OCI-LY3 (cell line): ENCODE data around the gene LPP.

ENCODE experiments used
- EZH2phosphoT487 ChIP-seq: fragments of 200-600 bp; shearing (Covaris generic); IDR thresholded peaks from 2 replicates; pipeline ENCODE4 v1.6.1; 2018; ENCODE audit warnings: antibody characterized with exemption, mixed run types, low read depth
- TF ChIP-seq, protein P1 (sequence below): fragments of 200-600, 300-600 bp; sonication (generic); IDR thresholded peaks from 2 replicates; pipeline ENCODE4 v1.5.1; 2014; ENCODE audit warnings: antibody characterized with exemption, low read length, low read depth

DNA sequence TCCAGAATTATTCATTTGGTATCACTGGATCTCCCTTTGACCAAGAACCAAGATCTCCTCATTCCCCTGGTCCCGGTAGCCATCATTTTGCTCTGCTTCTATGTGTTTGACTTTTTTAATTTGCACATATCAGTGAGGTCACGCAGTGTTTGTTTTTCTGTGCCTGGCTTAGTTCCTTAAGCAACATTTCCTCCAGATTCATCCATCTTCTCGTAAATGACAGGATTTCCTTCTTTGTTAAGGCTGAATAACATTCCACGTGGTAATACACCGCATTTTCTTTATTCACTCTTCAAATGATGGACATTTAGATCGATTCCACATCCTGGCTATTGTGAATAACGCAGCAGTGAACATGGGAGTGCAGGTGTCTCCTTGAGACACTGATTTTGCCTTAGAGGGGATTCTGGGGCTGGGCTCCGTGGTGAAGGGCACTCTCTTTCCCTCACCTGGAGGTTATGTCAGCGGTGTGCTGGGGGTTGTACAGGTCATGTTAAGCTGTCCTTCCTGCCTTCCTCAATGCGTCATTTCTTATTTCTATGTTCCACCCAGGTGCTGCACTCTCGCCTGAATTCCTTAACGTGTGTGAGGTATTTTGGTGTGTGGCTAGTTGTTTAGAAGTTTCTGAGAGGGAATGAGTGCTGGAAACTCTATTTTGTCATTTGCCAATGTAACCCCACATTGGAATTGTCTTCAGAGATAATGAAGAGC, 212.2 kb downstream of the LPP start:
- TF ChIP-seq, protein P1, sequence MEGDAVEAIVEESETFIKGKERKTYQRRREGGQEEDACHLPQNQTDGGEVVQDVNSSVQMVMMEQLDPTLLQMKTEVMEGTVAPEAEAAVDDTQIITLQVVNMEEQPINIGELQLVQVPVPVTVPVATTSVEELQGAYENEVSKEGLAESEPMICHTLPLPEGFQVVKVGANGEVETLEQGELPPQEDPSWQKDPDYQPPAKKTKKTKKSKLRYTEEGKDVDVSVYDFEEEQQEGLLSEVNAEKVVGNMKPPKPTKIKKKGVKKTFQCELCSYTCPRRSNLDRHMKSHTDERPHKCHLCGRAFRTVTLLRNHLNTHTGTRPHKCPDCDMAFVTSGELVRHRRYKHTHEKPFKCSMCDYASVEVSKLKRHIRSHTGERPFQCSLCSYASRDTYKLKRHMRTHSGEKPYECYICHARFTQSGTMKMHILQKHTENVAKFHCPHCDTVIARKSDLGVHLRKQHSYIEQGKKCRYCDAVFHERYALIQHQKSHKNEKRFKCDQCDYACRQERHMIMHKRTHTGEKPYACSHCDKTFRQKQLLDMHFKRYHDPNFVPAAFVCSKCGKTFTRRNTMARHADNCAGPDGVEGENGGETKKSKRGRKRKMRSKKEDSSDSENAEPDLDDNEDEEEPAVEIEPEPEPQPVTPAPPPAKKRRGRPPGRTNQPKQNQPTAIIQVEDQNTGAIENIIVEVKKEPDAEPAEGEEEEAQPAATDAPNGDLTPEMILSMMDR, result no peak
- TF ChIP-seq EZH2phosphoT487, result no peak
